Glutamatergic neuron (in vitro differentiated cells): ENCODE results near the gene HOOK1. TPM values are rescaled to one million over a fixed set of nuclear protein-coding genes. Genes with fewer than 3 reads are reported as not detected.

ENCODE experiments used
- DNase-seq: peaks from one replicate; pipeline ENCODE4 v3.0.0; 2022
- H3K27ac Mint-ChIP-seq: one replicate; pipeline ENCODE4 v1.8.0; 2020; ENCODE audit warnings: mild to moderate bottlenecking, mixed read lengths, inconsistent platforms; ENCODE audit not compliant: unreplicated experiment
- H3K27me3 Mint-ChIP-seq: one replicate; pipeline ENCODE4 v1.8.0; 2020; ENCODE audit warnings: mild to moderate bottlenecking, moderate library complexity, mixed read lengths, inconsistent platforms; ENCODE audit not compliant: unreplicated experiment
- H3K36me3 Mint-ChIP-seq: one replicate; pipeline ENCODE4 v1.8.0; 2020; ENCODE audit warnings: mild to moderate bottlenecking, mixed read lengths, inconsistent platforms; ENCODE audit not compliant: unreplicated experiment
- H3K4me1 Mint-ChIP-seq: one replicate; pipeline ENCODE4 v1.8.0; 2020; ENCODE audit warnings: mild to moderate bottlenecking, low read depth, mixed read lengths, inconsistent platforms; ENCODE audit not compliant: unreplicated experiment
- H3K4me3 Mint-ChIP-seq: one replicate; pipeline ENCODE4 v1.8.0; 2020; ENCODE audit warnings: mild to moderate bottlenecking, mixed read lengths, inconsistent platforms; ENCODE audit not compliant: unreplicated experiment
- H3K9me3 Mint-ChIP-seq: one replicate; pipeline ENCODE4 v1.8.0; 2020; ENCODE audit warnings: mild to moderate bottlenecking, moderate library complexity, mixed read lengths, inconsistent platforms; ENCODE audit not compliant: unreplicated experiment
- CTCF ChIP-seq: fragments of 200-600 bp; sonication (generic); IDR thresholded peaks from one replicate; pipeline ENCODE4 v1.5.0; 2021; ENCODE audit not compliant: partially characterized antibody, unreplicated experiment
- total RNA-seq: library from RNA; stranded (reverse); fragmentation: NEBNext Ultra II Directional; extraction: Animal tissue kit (Norgen Biotek cat#: 25700); gene quantifications from one replicate; pipeline ENCODE4 v1.2.1, GENCODE V29; 2021; ENCODE audit not compliant: unreplicated experiment

Gene HOOK1
- total RNA-seq, 1 donor from 2014 or later = 2.1 TPM

- DNase-seq = no peak
- Mint-ChIP-seq H3K27me3 (no peaks in the 10 kb centered on the region), H3K4me1 (peaks cover 1% of the 10 kb centered on the region), H3K9me3 (no peaks in the 10 kb centered on the region), H3K27ac (no peak overlapping the region), H3K4me3 (no peak overlapping the region), H3K36me3 (no peaks in the 10 kb centered on the region)
- no peak for TF ChIP-seq CTCF
Observed at GRCh38 chr1:59924653-59925052, 109.9 kb downstream of the HOOK1 start.

Other genes with a start within 250 kb of the HOOK1 start
- not detected for gene CYP2J2, start 111.8 kb downstream of the HOOK1 start, total RNA-seq